ENCODE results near the gene SDS. TPM values are rescaled to one million over a fixed set of nuclear protein-coding genes. Genes with fewer than 3 reads are reported as not detected.
A peak's percentile ranks its signal among the peaks of the same experiment; 100 is the strongest.

The SDS gene
- total and polyA plus RNA-seq, 4 donors, result 0.65 to 433 (median 77.9) TPM

GRCh38 chr12:113424915-113425823 is 21.5 kb upstream of the SDS start:
- Histone ChIP-seq H3K4me1 (ENCODE audit: control insufficient read depth in 4 of 4, insufficient read depth in 4 of 4, low read length in 3 of 4) (peaks cover 6 to 31% (median 17%) of the 10 kb centered on the region in 4 donors), H3K36me3 (ENCODE audit: control insufficient read depth in 4 of 4, insufficient read depth in 3 of 4, low read depth in 1 of 4, low read length in 3 of 4) (no peaks in the 10 kb centered on the region), H3K4me3 (ENCODE audit: low read depth in 1 of 3, low read length in 3 of 3) (no peak overlapping the region), H3K9ac (ENCODE audit: low read depth in 1 of 2, low read length in 2 of 2) (no peak overlapping the region), H3K27ac (ENCODE audit: low read depth in 1 of 2, low read length in 2 of 2) (no peak overlapping the region), H3K27me3 (ENCODE audit: control insufficient read depth in 4 of 4, insufficient read depth in 4 of 4, low read length in 3 of 4) (no peaks in the 10 kb centered on the region), H3K9me3 (ENCODE audit: control insufficient read depth in 4 of 4, low read length in 3 of 4) (no peaks in the 10 kb centered on the region)
- 66% methylated on average over 20 of the region's 20 CpGs for WGBS
- TF ChIP-seq CTCF (IDR thresholded peaks at IDR 0.05; ENCODE audit: low read depth, low read length, missing input control), result peak; percentile 88
- TF ChIP-seq MAX (IDR thresholded peaks at IDR 0.05), result no peak
- peak; percentile 83 to 87 for TF ChIP-seq RAD21 (IDR thresholded peaks at IDR 0.05)
- peak; percentile 88 for DNase-seq (ENCODE audit: low spot score)

- no peaks in the 10 kb centered on the region for H3K27me3 ChIP-seq (ENCODE audit: control insufficient read depth in 4 of 4, insufficient read depth in 4 of 4, low read length in 3 of 4)
- H3K4me3 ChIP-seq (ENCODE audit: low read depth in 1 of 3, low read length in 3 of 3), result no peak overlapping the region
- no peak overlapping the region for H3K27ac ChIP-seq (ENCODE audit: low read depth in 1 of 2, low read length in 2 of 2)
- no peaks in the 10 kb centered on the region for H3K36me3 ChIP-seq (ENCODE audit: control insufficient read depth in 4 of 4, insufficient read depth in 3 of 4, low read depth in 1 of 4, low read length in 3 of 4)
- no peak for DNase-seq (ENCODE audit: low spot score)
- no peaks in the 10 kb centered on the region for H3K9me3 ChIP-seq (ENCODE audit: control insufficient read depth in 4 of 4, low read length in 3 of 4)
- no peak overlapping the region for H3K9ac ChIP-seq (ENCODE audit: low read depth in 1 of 2, low read length in 2 of 2)
- peaks cover 6 to 32% (median 17%) of the 10 kb centered on the region in 4 donors for H3K4me1 ChIP-seq (ENCODE audit: control insufficient read depth in 4 of 4, insufficient read depth in 4 of 4, low read length in 3 of 4)
- TF ChIP-seq FOXA2 (IDR thresholded peaks at IDR 0.05) (no peak), NR2F2 (IDR thresholded peaks at IDR 0.05) (no peak), CTCF (IDR thresholded peaks at IDR 0.05; ENCODE audit: low read depth, low read length, missing input control) (no peak), JUND (IDR thresholded peaks at IDR 0.05) (no peak), MAX (IDR thresholded peaks at IDR 0.05) (no peak), TAF1 (conservative IDR thresholded peaks at IDR 0.05) (no peak), RAD21 (IDR thresholded peaks at IDR 0.05) (no peak), REST (IDR thresholded peaks at IDR 0.05) (no peak), EGR1 (IDR thresholded peaks at IDR 0.05; ENCODE audit: low read depth in 2 of 2) (no peak), RXRA (IDR thresholded peaks at IDR 0.05) (no peak), GABPA (IDR thresholded peaks at IDR 0.05 in 1 of 2, conservative IDR thresholded peaks at IDR 0.05 in 1 of 2) (no peak), SP1 (IDR thresholded peaks at IDR 0.05) (no peak)
- 92% methylated on average over 1 of the region's 1 CpG for WGBS
Observed at GRCh38 chr12:113424456-113424855, 20.8 kb upstream of the SDS start.
